GM12872 (cell line): ENCODE measurements around the gene MPZL3.
A peak's percentile ranks its signal among the peaks of the same experiment; 100 is the strongest.

Experiments
- CTCF ChIP-seq: IDR thresholded peaks from 3 replicates; pipeline ENCODE4 v1.5.1; 2011; ENCODE audit warnings: low read depth, mild to moderate bottlenecking, low read length, moderate library complexity; ENCODE audit not compliant: insufficient read depth

Gene MPZL3

GRCh38 chr11:118223570-118223969, 28.6 kb downstream of the MPZL3 start:
- TF ChIP-seq CTCF, result no peak

DNA sequence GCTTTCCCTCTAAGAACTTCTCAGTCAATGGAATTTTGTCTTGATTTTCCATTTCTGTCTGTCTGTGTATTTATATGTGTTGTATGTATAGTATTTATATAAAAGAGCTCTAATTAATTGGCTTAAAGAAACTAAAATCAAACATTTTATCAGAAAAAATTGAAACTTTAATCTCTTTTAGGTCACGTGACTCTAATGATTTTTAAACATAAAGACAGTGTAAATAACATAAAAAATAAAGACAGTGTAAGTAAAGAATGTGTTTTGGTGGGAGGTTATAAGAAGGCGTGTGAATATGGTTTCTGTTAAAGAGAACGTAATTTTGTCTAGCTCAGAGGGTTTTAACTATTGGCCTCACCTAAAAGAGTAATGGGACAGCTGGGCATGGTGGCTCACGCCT, 29.7 kb downstream of the MPZL3 start:
- no peak for TF ChIP-seq CTCF

DNA sequence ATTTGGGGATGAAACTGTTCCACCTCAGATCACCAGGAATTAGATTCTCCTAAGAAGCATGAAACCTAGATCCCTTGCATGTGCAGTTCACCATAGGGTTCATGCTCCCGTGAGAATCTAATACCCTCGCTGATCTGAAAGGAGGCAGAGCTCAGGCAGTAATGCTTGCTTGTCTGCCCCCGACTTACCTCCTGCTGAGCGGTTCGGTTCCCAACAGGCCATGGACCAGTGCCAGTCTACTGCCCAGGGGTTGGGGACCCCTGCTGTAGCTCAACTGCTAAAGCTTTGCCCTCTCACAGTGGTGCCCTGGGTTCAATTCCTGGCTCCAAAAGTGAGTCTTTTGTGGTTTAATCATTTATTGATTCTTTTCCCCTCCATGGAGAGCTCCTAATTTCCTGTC, 30.7 kb downstream of the MPZL3 start:
- TF ChIP-seq CTCF, result no peak

GRCh38 chr11:118219732-118220131, 32.4 kb downstream of the MPZL3 start:
- TF ChIP-seq CTCF, result no peak

- no peak for TF ChIP-seq CTCF
Measured at GRCh38 chr11:118219244-118219643, 32.9 kb downstream of the MPZL3 start.

DNA sequence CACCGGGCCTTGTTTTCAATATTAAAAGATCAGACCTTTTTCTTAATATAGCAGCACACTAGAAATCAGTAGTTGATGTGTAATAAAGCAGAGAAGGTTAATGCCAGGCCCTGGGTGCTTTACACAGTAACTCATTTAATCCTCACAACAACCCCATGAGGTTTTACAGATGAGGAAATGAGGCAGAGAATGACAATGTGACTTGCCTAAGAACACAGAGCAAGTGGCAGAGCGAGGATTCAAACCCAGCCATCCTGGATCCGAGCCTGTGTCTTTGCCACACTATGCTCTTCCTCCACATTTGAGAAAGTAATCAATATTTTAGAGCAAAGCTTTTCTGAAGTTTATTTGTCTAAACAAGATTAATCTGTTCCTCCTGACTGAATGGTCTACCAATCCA, 34.6 kb downstream of the MPZL3 start:
- TF ChIP-seq CTCF, result no peak

- peak; percentile 17; the same call in 1 of the 3 replicates for TF ChIP-seq CTCF
Measured at GRCh38 chr11:118216621-118217481, 35.3 kb downstream of the MPZL3 start.
